OCI-LY1 (cell line): ENCODE results near the gene KRT6B.

Source experiments
- H2AFZ ChIP-seq: fragments of 200-600 bp; sonication (generic), shearing (Covaris generic); 2 replicates; pipeline ENCODE4 v1.6.0; 2014; ENCODE audit warnings: antibody characterized with exemption, mild to moderate bottlenecking, low read length
- H3F3A ChIP-seq: fragments of 200-600 bp; sonication (generic), shearing (Covaris generic); 2 replicates; pipeline ENCODE4 v1.6.0; 2014; ENCODE audit warnings: mild to moderate bottlenecking, antibody characterized with exemption, low read length, moderate library complexity; ENCODE audit not compliant: insufficient read depth
- H3K27ac ChIP-seq: fragments of 200-600 bp; sonication (generic); 2 replicates; pipeline ENCODE4 v1.5.1; 2014; ENCODE audit warnings: low read length, mixed run types, mild to moderate bottlenecking, low read depth; ENCODE audit not compliant: poor library complexity, severe bottlenecking
- H3K27me3 ChIP-seq: fragments of 200-600 bp; sonication (generic); 2 replicates; pipeline ENCODE4 v1.6.0; 2014; ENCODE audit warnings: antibody characterized with exemption, mild to moderate bottlenecking, low read length, moderate library complexity; ENCODE audit not compliant: insufficient read depth
- H3K36me3 ChIP-seq: fragments of 200-600 bp; sonication (generic); 2 replicates; pipeline ENCODE4 v1.6.1; 2014; ENCODE audit warnings: mild to moderate bottlenecking, antibody characterized with exemption, low read length, moderate library complexity, mixed read lengths; ENCODE audit not compliant: insufficient read depth
- H3K4me1 ChIP-seq: fragments of 200-600 bp; sonication (generic); 2 replicates; pipeline ENCODE4 v1.5.1; 2014; ENCODE audit warnings: mild to moderate bottlenecking, low read length, moderate library complexity; ENCODE audit not compliant: insufficient read depth, severe bottlenecking
- H3K4me2 ChIP-seq: fragments of 200-600 bp; sonication (generic), shearing (Covaris generic); 2 replicates; pipeline ENCODE4 v1.6.1; 2014; ENCODE audit warnings: low read length
- H3K4me3 ChIP-seq: fragments of 200-600 bp; sonication (generic); 2 replicates; pipeline ENCODE4 v1.5.1; 2014; ENCODE audit warnings: low read length, low read depth, mild to moderate bottlenecking, mixed read lengths; ENCODE audit not compliant: poor library complexity, severe bottlenecking
- H3K79me2 ChIP-seq: fragments of 200-600 bp; shearing (Covaris generic); 2 replicates; pipeline ENCODE4 v1.6.1; 2016; ENCODE audit warnings: mixed run types, low read length, mixed read lengths; ENCODE audit not compliant: insufficient read depth
- H3K9ac ChIP-seq: fragments of 200-600 bp; sonication (generic), shearing (Covaris generic); 2 replicates; pipeline ENCODE4 v1.6.1; 2014; ENCODE audit warnings: mild to moderate bottlenecking, low read length, mixed read lengths
- H3K9me2 ChIP-seq: fragments of 200-600 bp; sonication (generic), shearing (Covaris generic); 2 replicates; pipeline ENCODE4 v1.6.1; 2014; ENCODE audit warnings: low read depth, mild to moderate bottlenecking, low read length, mixed read lengths
- H3K9me3 ChIP-seq: fragments of 200-600 bp; shearing (Covaris generic); 2 replicates; pipeline ENCODE4 v1.6.1; 2014; ENCODE audit warnings: low read length, mixed read lengths
- H4K20me1 ChIP-seq: fragments of 200-600 bp; sonication (generic), shearing (Covaris generic); 2 replicates; pipeline ENCODE4 v1.6.0; 2016; ENCODE audit warnings: mild to moderate bottlenecking, low read length; ENCODE audit not compliant: insufficient read depth
- EZH2 ChIP-seq: fragments of 200-600 bp; sonication (generic), shearing (Covaris generic); IDR thresholded peaks from 2 replicates; pipeline ENCODE4 v1.8.0; 2017; ENCODE audit warnings: borderline replicate concordance, mixed run types, mild to moderate bottlenecking, antibody characterized with exemption, low read length, moderate library complexity, mixed read lengths
- TF ChIP-seq, protein P1 (sequence below): fragments of 200-600 bp; sonication (generic), shearing (Covaris generic); IDR thresholded peaks from 2 replicates; pipeline ENCODE4 v1.5.1; 2017; ENCODE audit warnings: mild to moderate bottlenecking, antibody characterized with exemption, low read length, moderate library complexity, mixed read lengths

The KRT6B gene

DNA sequence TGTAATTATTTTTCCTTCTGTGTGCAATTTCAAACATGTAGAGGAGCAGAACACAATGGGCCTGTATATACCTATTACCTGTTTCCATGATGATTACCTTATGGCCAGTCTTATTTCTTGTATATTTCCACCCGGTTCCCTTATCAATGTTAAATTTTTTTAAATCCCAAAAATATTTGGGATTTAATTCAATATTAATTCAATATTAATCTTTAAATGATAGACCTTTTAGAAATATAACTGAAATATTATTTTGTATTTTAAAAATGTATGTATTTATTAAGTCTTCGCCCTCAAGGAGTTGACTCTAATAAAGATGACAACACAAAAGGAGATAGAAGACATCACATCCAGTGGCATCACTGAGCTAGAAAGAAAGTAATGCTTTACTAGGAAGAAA lies 22.3 kb upstream of the KRT6B start:
- Histone ChIP-seq H3K4me2 (no peak overlapping the region), H3K4me1 (no peaks in the 10 kb centered on the region), H2AFZ (no peak overlapping the region), H3K27me3 (no peaks in the 10 kb centered on the region), H3K27ac (no peak overlapping the region), H4K20me1 (no peaks in the 10 kb centered on the region), H3K9me2 (no peaks in the 10 kb centered on the region), H3K36me3 (no peaks in the 10 kb centered on the region), H3K4me3 (no peak overlapping the region), H3F3A (no peaks in the 10 kb centered on the region), H3K9ac (no peak overlapping the region), H3K9me3 (no peaks in the 10 kb centered on the region), H3K79me2 (no peaks in the 10 kb centered on the region)
- TF ChIP-seq, protein P1, sequence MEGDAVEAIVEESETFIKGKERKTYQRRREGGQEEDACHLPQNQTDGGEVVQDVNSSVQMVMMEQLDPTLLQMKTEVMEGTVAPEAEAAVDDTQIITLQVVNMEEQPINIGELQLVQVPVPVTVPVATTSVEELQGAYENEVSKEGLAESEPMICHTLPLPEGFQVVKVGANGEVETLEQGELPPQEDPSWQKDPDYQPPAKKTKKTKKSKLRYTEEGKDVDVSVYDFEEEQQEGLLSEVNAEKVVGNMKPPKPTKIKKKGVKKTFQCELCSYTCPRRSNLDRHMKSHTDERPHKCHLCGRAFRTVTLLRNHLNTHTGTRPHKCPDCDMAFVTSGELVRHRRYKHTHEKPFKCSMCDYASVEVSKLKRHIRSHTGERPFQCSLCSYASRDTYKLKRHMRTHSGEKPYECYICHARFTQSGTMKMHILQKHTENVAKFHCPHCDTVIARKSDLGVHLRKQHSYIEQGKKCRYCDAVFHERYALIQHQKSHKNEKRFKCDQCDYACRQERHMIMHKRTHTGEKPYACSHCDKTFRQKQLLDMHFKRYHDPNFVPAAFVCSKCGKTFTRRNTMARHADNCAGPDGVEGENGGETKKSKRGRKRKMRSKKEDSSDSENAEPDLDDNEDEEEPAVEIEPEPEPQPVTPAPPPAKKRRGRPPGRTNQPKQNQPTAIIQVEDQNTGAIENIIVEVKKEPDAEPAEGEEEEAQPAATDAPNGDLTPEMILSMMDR, result no peak
- no peak for TF ChIP-seq EZH2

DNA sequence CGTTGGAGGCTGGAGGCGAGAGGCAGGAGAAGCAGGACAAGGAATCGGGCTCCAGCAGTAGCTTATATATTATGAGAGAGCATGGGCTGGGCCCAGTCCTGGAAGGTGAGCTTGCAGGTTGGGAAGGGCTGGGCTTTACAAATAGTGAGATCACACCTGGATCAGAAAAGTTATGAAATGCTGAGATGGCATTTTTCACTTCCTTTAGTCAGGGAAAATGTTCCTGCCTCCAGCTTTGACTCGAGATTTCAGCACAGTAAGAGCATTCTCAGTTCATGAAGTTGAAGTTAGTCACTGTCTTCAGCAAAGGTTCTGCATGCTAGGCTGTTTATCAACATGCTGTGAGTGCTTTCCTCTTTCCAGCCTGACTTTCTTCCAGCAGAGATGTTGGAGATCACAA lies 21.8 kb upstream of the KRT6B start, which contains the start of gene KRT6C:
KRT6C (minus strand) TSS at position 38 of the 400 bp plus-strand sequence. CDS start 68 bp downstream, outside the sequence.
- Histone ChIP-seq H2AFZ (no peak within 1 kb of the TSS), H3K36me3 (no peaks in the 10 kb centered on the region), H3K9ac (no peak within 1 kb of the TSS), H3K4me2 (no peak within 1 kb of the TSS), H3K27me3 (no peaks in the 10 kb centered on the region), H3F3A (no peaks in the 10 kb centered on the region), H3K9me3 (no peaks in the 10 kb centered on the region), H4K20me1 (no peaks in the 10 kb centered on the region), H3K4me3 (no peak within 1 kb of the TSS), H3K9me2 (no peaks in the 10 kb centered on the region), H3K27ac (no peak within 1 kb of the TSS), H3K79me2 (no peaks in the 10 kb centered on the region), H3K4me1 (no peaks in the 10 kb centered on the region)
- TF ChIP-seq, protein P1, result no peak
- TF ChIP-seq EZH2, result no peak

DNA sequence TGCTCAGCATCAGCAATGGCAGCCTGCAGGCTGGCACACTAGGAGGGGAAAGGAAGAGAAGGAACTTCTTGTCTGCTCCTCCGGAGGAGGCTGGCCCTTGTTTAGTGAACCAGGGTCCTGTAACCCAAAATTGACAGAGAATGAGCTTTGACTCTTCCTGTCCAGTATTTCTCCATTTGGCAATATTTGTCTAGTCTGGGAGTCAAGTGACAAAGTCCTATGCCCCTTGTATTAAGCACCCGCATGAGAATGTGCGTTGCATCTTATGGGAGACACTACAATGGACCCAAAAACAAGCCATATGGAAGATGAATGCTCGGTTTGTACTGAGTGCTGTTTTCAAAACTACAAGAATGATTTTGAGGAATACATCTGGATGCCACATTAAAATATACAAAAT lies 17.9 kb upstream of the KRT6B start:
- H3K27ac ChIP-seq, result no peak overlapping the region
- no peak overlapping the region for H3K9ac ChIP-seq
- no peaks in the 10 kb centered on the region for H3K9me2 ChIP-seq
- H3K36me3 ChIP-seq, result no peaks in the 10 kb centered on the region
- no peak overlapping the region for H3K4me2 ChIP-seq
- H3K4me3 ChIP-seq, result no peak overlapping the region
- no peaks in the 10 kb centered on the region for H3K79me2 ChIP-seq
- no peaks in the 10 kb centered on the region for H3K4me1 ChIP-seq
- no peaks in the 10 kb centered on the region for H3F3A ChIP-seq
- H2AFZ ChIP-seq, result no peak overlapping the region
- no peak for TF ChIP-seq EZH2
- no peaks in the 10 kb centered on the region for H4K20me1 ChIP-seq
- H3K27me3 ChIP-seq, result no peaks in the 10 kb centered on the region
- no peaks in the 10 kb centered on the region for H3K9me3 ChIP-seq

DNA sequence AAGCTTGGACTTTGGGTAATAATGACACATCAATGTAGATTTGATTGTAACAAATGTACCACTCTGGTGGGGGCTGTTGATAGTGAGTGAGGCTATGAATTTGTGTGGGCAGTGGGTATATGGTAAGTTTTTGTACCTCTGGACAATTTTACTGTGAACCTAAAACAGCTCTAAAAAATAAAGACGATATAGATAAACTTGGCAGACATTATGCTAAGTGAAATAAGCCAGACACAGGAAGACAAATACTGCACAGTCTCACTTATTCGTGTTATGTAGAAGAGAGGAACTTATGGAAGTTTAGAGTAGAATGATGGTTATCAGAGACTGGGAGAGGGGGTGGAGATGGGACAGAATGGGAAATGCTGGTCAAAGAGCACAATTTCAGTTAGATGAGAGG lies 13.0 kb upstream of the KRT6B start:
- no peaks in the 10 kb centered on the region for H3K36me3 ChIP-seq
- no peak overlapping the region for H3K4me3 ChIP-seq
- no peaks in the 10 kb centered on the region for H3K27me3 ChIP-seq
- H3K9ac ChIP-seq, result no peak overlapping the region
- H3K9me2 ChIP-seq, result no peaks in the 10 kb centered on the region
- H3K79me2 ChIP-seq, result no peaks in the 10 kb centered on the region
- no peaks in the 10 kb centered on the region for H3F3A ChIP-seq
- no peak overlapping the region for H3K27ac ChIP-seq
- TF ChIP-seq, protein P1, result no peak
- no peak for TF ChIP-seq EZH2
- H3K4me1 ChIP-seq, result no peaks in the 10 kb centered on the region
- H3K4me2 ChIP-seq, result no peak overlapping the region
- H2AFZ ChIP-seq, result no peak overlapping the region
- no peaks in the 10 kb centered on the region for H4K20me1 ChIP-seq
- H3K9me3 ChIP-seq, result no peaks in the 10 kb centered on the region
